Psoas muscle (tissue), 8 donors: ENCODE results near the gene TOR3A. TPM values are rescaled to one million over a fixed set of nuclear protein-coding genes. Genes with fewer than 3 reads are reported as not detected.

ENCODE experiments used
- ATAC-seq, 4 donors: fragments of 200-7000 bp; cut with Tn5 transposase; one replicate each; pipeline ENCODE4 v1.9.1; 2020; ENCODE audit warnings: moderate library complexity in 3 of 4, mild to moderate bottlenecking in 2 of 4
- DNase-seq, 2 donors: peaks; one replicate each; pipeline ENCODE4 v3.0.0-alpha.2; 2020
- H3K27ac ChIP-seq: fragments of 200-600 bp; one replicate; pipeline ENCODE4 v1.8.0; 2022
- H3K27me3 ChIP-seq, 3 donors: fragments of 200-600 bp in 1 of 3; one replicate each; pipeline versions ENCODE4 v1.6.1 to v1.8.0; 2013 to 2022; ENCODE audit warnings: low read length in 2 of 3, mild to moderate bottlenecking in 2 of 3, moderate library complexity in 1 of 3; ENCODE audit not compliant: insufficient read depth in 3 of 3
- H3K36me3 ChIP-seq, 2 donors: fragments of 200-600 bp in 1 of 2; one replicate each; pipeline versions ENCODE4 v1.6.1 to v1.8.0; 2013 to 2022; ENCODE audit warnings: low read depth in 1 of 2, mild to moderate bottlenecking in 1 of 2, moderate library complexity in 1 of 2; ENCODE audit not compliant: insufficient read depth in 1 of 2
- H3K4me1 ChIP-seq: fragments of 200-600 bp; one replicate; pipeline ENCODE4 v1.8.0; 2022
- H3K4me3 ChIP-seq: fragments of 200-600 bp; one replicate; pipeline ENCODE4 v1.8.0; 2022; ENCODE audit warnings: mild to moderate bottlenecking
- H3K9me3 ChIP-seq: fragments of 200-600 bp; one replicate; pipeline ENCODE4 v1.8.0; 2022
- WGBS, 3 donors: extraction: QIAGEN DNeasy Blood & Tissue Kit; methylation state at CpG; one replicate each; pipeline versions ENCODE4 v1.1.6 to v1.1.7; 2013; 5-methylcytosine and 5-hydroxymethylcytosine counted together
- intact Hi-C, 2 donors: fragments of 100-400 bp; cut with DNase I; formaldehyde crosslinking; loops; one replicate each; pipeline versions ENCODE4 v1.11.0 to v1.14.2; 2022
- polyA plus RNA-seq, 3 donors: library from polyadenylated mRNA; stranded (reverse); fragments of 200-250 nt; gene quantifications; one replicate each; pipeline ENCODE4 v1.2.3, GENCODE V29; 2013
- total RNA-seq, 4 donors: library from RNA; stranded (reverse); fragmentation: NEBNext Ultra II Directional in 2 of 4; extraction: Animal tissue kit (Norgen Biotek cat#: 25700) in 2 of 4; gene quantifications; one replicate each; pipeline versions ENCODE4 v1.2.1 to v1.2.4, GENCODE V29; 2021 to 2023
- TF ChIP-seq, protein P1 (sequence below): fragments of 200-600 bp; IDR thresholded peaks from one replicate; pipeline ENCODE4 v1.8.0; 2022; ENCODE audit warnings: antibody characterized with exemption
- donor health status: healthy with polysubstance abuse.
- donor health status: DM: no; HTN: no; CAD: no; lungs with moderate emphysema.
- donor health status: Bipolar disorder and iron deficiency.
- donor health status: healthy.
- donor health status: DM: yes; HTN: yes; CAD: no.
- donor health status: DM: no; HTN: no; CAD: no.
- donor health status: DM: no; HTN: no; CAD: no.
- donor health status: DM: yes; HTN: yes; CAD: no.

TOR3A gene
- total and polyA plus RNA-seq, 7 donors, result 13.5 to 36.0 (median 23.0) TPM

DNA sequence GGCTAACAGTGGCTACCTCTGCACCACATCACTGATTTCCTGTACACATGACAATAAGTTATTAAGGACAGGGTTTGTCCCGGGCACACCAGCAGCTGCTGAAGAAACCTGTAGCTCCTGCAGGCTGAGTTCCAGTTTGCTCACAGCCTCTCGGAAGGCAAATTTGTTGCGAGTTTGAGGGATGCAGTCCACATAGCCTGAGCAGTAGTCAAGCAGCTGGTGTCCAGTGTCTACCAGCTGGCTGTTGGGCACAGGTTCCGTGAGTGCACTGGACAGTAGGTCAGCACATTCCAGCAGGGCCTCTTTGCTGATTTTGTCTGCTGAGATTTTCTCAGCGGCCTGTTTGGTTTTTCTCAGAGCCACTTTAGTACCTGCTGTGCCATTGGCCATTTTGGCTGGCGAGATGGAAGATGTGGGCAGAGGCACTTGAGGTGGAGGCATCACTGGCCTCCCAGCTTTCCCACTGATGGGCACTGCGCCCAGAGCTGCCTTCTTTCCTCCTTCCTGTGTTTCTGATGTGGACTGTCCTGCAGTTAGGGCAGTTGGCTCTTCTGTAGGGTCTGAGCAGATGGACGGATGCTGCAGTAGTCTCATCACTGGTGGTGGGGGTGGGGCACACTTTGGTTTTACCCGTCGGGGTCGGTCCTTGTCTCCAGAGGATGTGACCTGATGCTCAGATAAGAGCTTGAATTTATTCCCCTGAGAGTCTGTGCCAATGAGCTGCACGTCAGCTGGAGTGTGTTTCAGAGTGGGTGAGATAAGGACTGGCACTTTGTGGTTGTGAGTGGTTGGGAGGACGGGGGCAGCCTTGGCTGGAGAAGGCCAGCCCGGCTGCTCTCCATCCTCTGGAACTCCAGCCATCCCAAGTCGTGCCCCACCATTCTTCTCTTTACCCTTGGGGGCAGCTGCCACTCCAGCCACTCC, 26.1 kb downstream of the TOR3A start:
- ATAC-seq (peak; percentile 93 to 97 (median 95)), DNase-seq (peak in 1 of 2 donors; percentile 34)
- Histone ChIP-seq H3K9me3 (no peaks in the 10 kb centered on the region), H3K4me1 (peaks cover 16% of the 10 kb centered on the region), H3K27ac (peak overlapping the region; percentile 48), H3K27me3 (no peaks in the 10 kb centered on the region), H3K36me3 (peaks cover 15 to 41% of the 10 kb centered on the region in 2 donors), H3K4me3 (no peak overlapping the region)
- TF ChIP-seq, protein P1, sequence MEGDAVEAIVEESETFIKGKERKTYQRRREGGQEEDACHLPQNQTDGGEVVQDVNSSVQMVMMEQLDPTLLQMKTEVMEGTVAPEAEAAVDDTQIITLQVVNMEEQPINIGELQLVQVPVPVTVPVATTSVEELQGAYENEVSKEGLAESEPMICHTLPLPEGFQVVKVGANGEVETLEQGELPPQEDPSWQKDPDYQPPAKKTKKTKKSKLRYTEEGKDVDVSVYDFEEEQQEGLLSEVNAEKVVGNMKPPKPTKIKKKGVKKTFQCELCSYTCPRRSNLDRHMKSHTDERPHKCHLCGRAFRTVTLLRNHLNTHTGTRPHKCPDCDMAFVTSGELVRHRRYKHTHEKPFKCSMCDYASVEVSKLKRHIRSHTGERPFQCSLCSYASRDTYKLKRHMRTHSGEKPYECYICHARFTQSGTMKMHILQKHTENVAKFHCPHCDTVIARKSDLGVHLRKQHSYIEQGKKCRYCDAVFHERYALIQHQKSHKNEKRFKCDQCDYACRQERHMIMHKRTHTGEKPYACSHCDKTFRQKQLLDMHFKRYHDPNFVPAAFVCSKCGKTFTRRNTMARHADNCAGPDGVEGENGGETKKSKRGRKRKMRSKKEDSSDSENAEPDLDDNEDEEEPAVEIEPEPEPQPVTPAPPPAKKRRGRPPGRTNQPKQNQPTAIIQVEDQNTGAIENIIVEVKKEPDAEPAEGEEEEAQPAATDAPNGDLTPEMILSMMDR, result no peak
- intact Hi-C loops, result no loop called here
- WGBS, 3 donors, result 41 to 59% (median 45%) methylated on average over 15 of the region's 15 CpGs

DNA sequence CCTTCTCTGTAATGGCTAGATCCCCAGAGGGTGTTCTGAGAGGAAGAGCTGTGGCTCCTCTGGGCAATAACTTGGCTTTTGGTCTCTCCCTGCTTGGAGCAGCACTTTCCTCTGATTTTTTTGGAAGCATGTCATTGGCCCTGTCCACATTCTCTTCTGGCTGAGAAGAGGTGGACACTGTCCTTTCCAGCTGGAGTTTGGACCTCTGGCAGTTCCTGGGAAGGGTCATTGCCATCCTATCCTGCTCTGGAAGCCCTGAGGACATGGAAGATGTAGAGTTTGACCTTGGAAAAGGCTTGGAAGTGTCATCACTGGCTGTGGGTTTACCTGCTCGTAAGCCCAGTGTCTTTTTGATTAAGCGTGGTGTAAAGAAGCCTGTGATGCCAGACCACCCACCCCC, 26.8 kb downstream of the TOR3A start:
- H3K4me1 ChIP-seq, result peaks cover 16% of the 10 kb centered on the region
- peaks cover 15 to 41% of the 10 kb centered on the region in 2 donors for H3K36me3 ChIP-seq
- H3K9me3 ChIP-seq, result no peaks in the 10 kb centered on the region
- peak overlapping the region; percentile 48 for H3K27ac ChIP-seq
- DNase-seq (no peak), ATAC-seq (no peak)
- intact Hi-C loops, result no loop called here
- TF ChIP-seq, protein P1, result no peak
- H3K4me3 ChIP-seq, result no peak overlapping the region
- 90 to 97% (median 94%) methylated on average over 2 of the region's 2 CpGs for WGBS, 3 donors
- H3K27me3 ChIP-seq, result no peaks in the 10 kb centered on the region

DNA sequence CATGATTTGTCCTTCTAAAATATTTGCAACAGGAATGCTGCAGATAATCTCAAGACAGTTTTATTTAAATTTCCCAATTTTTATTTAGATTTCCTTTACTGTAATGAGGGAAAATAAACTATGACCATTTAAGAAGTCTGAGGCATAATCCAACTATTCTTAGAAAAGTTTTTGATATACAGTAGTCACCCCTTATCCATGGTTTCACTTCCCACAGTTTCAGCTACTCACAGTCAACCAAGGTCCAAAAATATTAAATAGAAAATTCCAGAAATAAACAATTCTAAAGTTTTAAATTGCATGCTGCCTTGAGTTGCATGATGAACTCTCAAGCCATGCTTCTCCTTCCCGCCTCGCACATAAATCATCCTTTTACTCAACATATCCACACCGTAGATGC, 33.3 kb downstream of the TOR3A start:
- 90 to 94% (median 93%) methylated on average over 3 of the region's 3 CpGs for WGBS, 3 donors
- TF ChIP-seq, protein P1, result no peak
- Histone ChIP-seq H3K27ac (no peak overlapping the region), H3K27me3 (no peaks in the 10 kb centered on the region), H3K4me1 (no peaks in the 10 kb centered on the region), H3K9me3 (no peaks in the 10 kb centered on the region), H3K4me3 (no peak overlapping the region), H3K36me3 (peaks cover 11 to 71% of the 10 kb centered on the region in 2 donors)
- no peak for ATAC-seq
- intact Hi-C loops, result no loop called here
- no peak for DNase-seq

DNA sequence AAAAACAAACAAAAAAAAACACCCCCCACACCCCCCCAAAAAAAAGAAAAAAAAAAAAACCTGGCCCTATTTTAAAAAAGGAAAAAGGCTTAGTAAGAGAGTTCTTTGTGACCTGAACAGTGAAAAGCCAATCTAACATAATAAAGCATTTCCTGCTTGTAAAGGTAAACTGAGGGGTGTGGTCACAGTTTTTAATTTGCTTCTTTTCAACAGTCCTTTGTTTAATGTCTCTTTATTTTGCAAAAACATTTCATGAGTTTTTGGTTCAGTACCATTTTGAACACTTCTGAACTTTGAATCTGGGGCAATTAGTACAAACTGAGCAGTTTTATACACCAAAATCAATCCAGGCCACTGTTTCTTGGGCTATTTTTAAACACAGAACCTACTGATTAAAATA, 37.6 kb downstream of the TOR3A start:
- Histone ChIP-seq H3K27me3 (no peaks in the 10 kb centered on the region), H3K27ac (no peak overlapping the region), H3K9me3 (no peaks in the 10 kb centered on the region), H3K4me1 (no peaks in the 10 kb centered on the region), H3K36me3 (peaks cover 11 to 65% of the 10 kb centered on the region in 2 donors), H3K4me3 (no peak overlapping the region)
- no peak for ATAC-seq
- intact Hi-C loops, result no loop called here
- TF ChIP-seq, protein P1, result no peak
- no peak for DNase-seq
